HG03575 (cell line): ENCODE measurements around the gene IL1RAP.
"Not testable (repeated sequence)": the region's sequence is repeated elsewhere in the genome, so short reads cannot be mapped to it uniquely, and the experiment has no call there.

Source experiments
- ATAC-seq: cut with Tn5 transposase; IDR thresholded peaks from one replicate; pipeline ENCODE4 v1.9.1; 2021; ENCODE audit not compliant: unreplicated experiment, insufficient number of reproducible peaks, low FRiP score; ENCODE audit errors: extremely low read depth

The IL1RAP gene

GRCh38 chr3:190504354-190505125 is 9.3 kb upstream of the IL1RAP start:
- ATAC-seq = no peak

- ATAC-seq = no peak
Measured at GRCh38 chr3:190505381-190506003, 8.4 kb upstream of the IL1RAP start.

GRCh38 chr3:190506271-190506670 is 7.6 kb upstream of the IL1RAP start:
- ATAC-seq = no peak

- ATAC-seq = no peak
Measured at GRCh38 chr3:190512666-190513065, 1.2 kb upstream of the IL1RAP start.

GRCh38 chr3:190514413-190515153 is 698 bp downstream of the IL1RAP start:
- ATAC-seq = no peak

GRCh38 chr3:190516416-190516815 is 2.5 kb downstream of the IL1RAP start:
- no peak for ATAC-seq

- no peak for ATAC-seq
Measured at GRCh38 chr3:190517687-190518086, 3.8 kb downstream of the IL1RAP start.

- not testable (repeated sequence) for ATAC-seq
Measured at GRCh38 chr3:190518531-190518930, 4.6 kb downstream of the IL1RAP start.

GRCh38 chr3:190519886-190520285 is 6.0 kb downstream of the IL1RAP start:
- no peak for ATAC-seq

- no peak for ATAC-seq
Measured at GRCh38 chr3:190521998-190522397, 8.1 kb downstream of the IL1RAP start.

- no peak for ATAC-seq
Measured at GRCh38 chr3:190522621-190523222, 8.8 kb downstream of the IL1RAP start.

- no peak for ATAC-seq
Measured at GRCh38 chr3:190524942-190525341, 11.1 kb downstream of the IL1RAP start.

- no peak for ATAC-seq
Measured at GRCh38 chr3:190525634-190526033, 11.7 kb downstream of the IL1RAP start.

GRCh38 chr3:190526787-190527762 is 13.2 kb downstream of the IL1RAP start:
- no peak for ATAC-seq

GRCh38 chr3:190528706-190529105 is 14.8 kb downstream of the IL1RAP start:
- ATAC-seq = no peak

- no peak for ATAC-seq
Measured at GRCh38 chr3:190531406-190531805, 17.5 kb downstream of the IL1RAP start.

- ATAC-seq = no peak
Measured at GRCh38 chr3:190532731-190533203, 18.9 kb downstream of the IL1RAP start.

GRCh38 chr3:190533511-190534281 is 19.8 kb downstream of the IL1RAP start:
- ATAC-seq = no peak
